AG08396 (cell line): ENCODE measurements around the gene OR13C5.

Experiments used
- DNase-seq: peaks from one replicate; pipeline ENCODE4 v3.0.0; 2012; ENCODE audit warnings: low spot score, mixed read lengths

The OR13C5 gene

GRCh38 chr9:104553261-104553660, 46.0 kb downstream of the OR13C5 start:
- DNase-seq: no peak
